Measurements from ENCODE around the gene TBC1D5.
"Not testable (repeated sequence)": the region's sequence is repeated elsewhere in the genome, so short reads cannot be mapped to it uniquely, and the experiment has no call there.

The TBC1D5 gene

DNA sequence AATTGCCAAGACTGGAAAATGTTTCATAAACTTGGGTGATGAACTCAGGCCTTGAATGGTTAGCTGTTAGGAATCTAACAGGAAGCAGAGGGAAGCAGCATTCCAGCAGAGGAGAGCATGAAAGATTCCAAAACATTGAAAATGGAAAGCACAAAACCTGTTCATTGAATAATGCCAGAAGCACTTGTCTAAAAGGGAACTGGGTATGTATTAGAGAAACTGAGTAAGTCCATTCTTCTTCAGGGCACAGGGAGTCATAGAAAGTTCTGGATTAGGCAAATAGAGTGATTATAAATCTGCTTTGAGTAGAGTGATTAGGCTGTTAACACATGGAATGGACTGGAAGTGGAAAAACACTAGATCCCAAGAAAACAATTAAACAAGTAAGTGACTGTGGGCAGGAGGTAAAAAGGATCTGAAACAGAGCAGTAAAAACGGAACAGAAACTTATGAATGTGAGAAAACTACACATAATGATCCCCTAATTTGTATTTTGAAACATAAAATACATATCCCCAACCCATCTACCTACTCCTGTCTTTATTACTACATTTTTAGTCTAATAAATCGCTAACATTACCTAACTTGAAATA, 343.4 kb downstream of the TBC1D5 start:
- no peaks in the 10 kb centered on the region for H3K4me1 ChIP-seq (ENCODE audit: control insufficient read depth in 1 of 2, insufficient read depth in 2 of 2, low read length in 2 of 2)
- H3K9me3 ChIP-seq (ENCODE audit: control insufficient read depth in 1 of 2, low read length in 2 of 2): no peaks in the 10 kb centered on the region
- H3K27me3 ChIP-seq (ENCODE audit: low read depth, low read length): no peaks in the 10 kb centered on the region
- H3K27ac ChIP-seq (ENCODE audit: low read length): no peak overlapping the region
- H3K36me3 ChIP-seq (ENCODE audit: control insufficient read depth in 1 of 2, insufficient read depth in 2 of 2, low read length in 2 of 2): peaks cover 0 to 1% of the 10 kb centered on the region in 2 donors
- no peak overlapping the region for H3K4me3 ChIP-seq (ENCODE audit: low read depth in 1 of 2, low read length in 2 of 2)

DNA sequence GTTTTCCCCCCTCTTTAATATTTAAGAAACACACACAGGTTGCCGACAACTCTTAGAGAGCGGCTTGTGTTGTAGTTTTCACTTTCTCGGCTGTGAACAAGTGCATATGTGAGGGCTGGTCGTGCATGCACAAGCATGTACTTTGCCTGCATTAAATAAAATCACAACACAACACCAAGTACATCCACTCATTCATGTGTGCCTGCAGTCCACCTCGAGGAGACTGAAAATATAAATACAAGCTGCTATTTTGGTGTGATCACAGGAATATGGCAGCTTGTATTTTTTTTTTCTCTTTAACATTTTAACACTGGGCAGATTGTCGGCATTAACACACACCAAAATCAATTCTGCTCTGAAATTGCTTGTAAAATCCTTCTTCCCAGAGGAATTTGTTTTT, 346.4 kb downstream of the TBC1D5 start:
- Histone ChIP-seq H3K27ac (ENCODE audit: low read length) (no peak overlapping the region), H3K9me3 (ENCODE audit: control insufficient read depth in 1 of 2, low read length in 2 of 2) (no peaks in the 10 kb centered on the region), H3K4me1 (ENCODE audit: control insufficient read depth in 1 of 2, insufficient read depth in 2 of 2, low read length in 2 of 2) (no peaks in the 10 kb centered on the region), H3K36me3 (ENCODE audit: control insufficient read depth in 1 of 2, insufficient read depth in 2 of 2, low read length in 2 of 2) (peaks cover 0 to 8% of the 10 kb centered on the region in 2 donors), H3K4me3 (ENCODE audit: low read depth in 1 of 2, low read length in 2 of 2) (no peak overlapping the region), H3K27me3 (ENCODE audit: low read depth, low read length) (no peaks in the 10 kb centered on the region)

DNA sequence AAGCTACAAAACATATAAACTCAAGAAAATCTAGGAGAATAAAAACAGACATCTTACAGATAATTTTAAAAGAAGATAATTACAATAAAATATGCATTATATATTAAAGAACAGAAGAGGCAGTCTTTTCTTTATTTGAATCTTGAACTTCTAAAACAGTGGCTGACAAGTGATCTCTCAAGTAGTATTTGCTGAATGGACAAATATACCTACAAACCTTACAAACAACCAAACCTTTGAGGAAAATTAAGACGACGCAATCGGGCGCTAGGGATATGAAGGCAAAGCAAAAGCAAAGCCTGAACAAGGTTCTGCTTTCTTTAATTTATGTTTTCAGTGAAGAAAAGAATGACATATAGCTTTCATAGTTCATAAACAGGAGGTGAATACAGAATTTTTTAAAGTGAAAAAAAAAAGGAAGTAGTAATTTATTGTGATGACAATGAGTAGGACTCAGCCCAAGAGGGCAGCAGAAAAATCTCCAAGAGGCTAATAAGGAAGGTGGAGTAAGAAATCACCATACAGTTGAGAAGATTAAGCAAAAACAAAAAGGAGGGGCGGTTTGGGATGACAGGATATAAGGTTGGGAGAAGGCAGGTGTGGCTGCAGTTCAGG, 347.8 kb downstream of the TBC1D5 start:
- H3K4me3 ChIP-seq (ENCODE audit: low read depth in 1 of 2, low read length in 2 of 2): no peak overlapping the region
- no peaks in the 10 kb centered on the region for H3K4me1 ChIP-seq (ENCODE audit: control insufficient read depth in 1 of 2, insufficient read depth in 2 of 2, low read length in 2 of 2)
- no peaks in the 10 kb centered on the region for H3K9me3 ChIP-seq (ENCODE audit: control insufficient read depth in 1 of 2, low read length in 2 of 2)
- H3K36me3 ChIP-seq (ENCODE audit: control insufficient read depth in 1 of 2, insufficient read depth in 2 of 2, low read length in 2 of 2): peaks cover 0 to 8% of the 10 kb centered on the region in 2 donors
- H3K27me3 ChIP-seq (ENCODE audit: low read depth, low read length): no peaks in the 10 kb centered on the region
- no peak overlapping the region for H3K27ac ChIP-seq (ENCODE audit: low read length)

DNA sequence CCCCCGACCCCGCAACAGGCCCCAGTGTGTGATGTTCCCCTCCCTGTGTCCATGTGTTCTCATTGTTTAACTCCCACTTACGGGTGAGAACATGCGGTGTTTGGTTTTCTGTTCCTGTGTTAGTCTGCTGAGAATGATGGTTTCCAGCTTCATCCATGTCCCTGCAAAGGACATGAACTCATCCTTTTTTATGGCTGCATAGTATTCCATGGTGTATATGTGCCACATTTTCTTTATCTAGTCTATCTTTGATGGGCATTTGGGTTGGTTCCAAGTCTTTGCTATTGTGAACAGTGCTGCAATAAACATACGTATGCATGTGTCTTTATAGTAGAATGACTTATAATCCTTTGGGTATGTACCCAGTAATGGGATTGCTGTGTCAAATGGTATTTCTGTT, 349.9 kb downstream of the TBC1D5 start:
- not testable (repeated sequence) for H3K27me3 ChIP-seq (ENCODE audit: low read depth, low read length); H3K4me1 ChIP-seq (ENCODE audit: control insufficient read depth in 1 of 2, insufficient read depth in 2 of 2, low read length in 2 of 2); H3K4me3 ChIP-seq (ENCODE audit: low read depth in 1 of 2, low read length in 2 of 2); H3K9me3 ChIP-seq (ENCODE audit: control insufficient read depth in 1 of 2, low read length in 2 of 2); H3K27ac ChIP-seq (ENCODE audit: low read length)
- peaks cover 0 to 13% of the 10 kb centered on the region in 2 donors for H3K36me3 ChIP-seq (ENCODE audit: control insufficient read depth in 1 of 2, insufficient read depth in 2 of 2, low read length in 2 of 2)

DNA sequence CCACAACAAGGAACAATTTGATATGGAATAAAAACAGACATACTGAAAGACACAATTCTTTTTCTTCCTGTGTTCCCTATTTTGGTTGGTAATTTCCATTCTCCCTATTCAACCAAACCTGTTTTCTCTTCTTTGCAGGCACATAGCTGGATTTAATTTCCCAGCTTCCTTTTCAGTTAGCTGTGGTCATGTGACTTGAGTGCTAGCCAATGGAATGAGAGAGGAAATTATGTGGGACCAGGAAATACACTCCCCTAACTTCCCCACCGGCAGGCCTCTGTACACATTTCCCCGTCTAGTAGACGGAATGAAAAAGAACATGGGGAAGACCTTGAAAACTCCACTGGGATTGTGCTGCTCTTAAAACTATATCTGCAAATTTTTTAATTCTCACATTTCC, 351.6 kb downstream of the TBC1D5 start:
- Histone ChIP-seq H3K9me3 (ENCODE audit: control insufficient read depth in 1 of 2, low read length in 2 of 2) (no peaks in the 10 kb centered on the region), H3K27ac (ENCODE audit: low read length) (no peak overlapping the region), H3K4me3 (ENCODE audit: low read depth in 1 of 2, low read length in 2 of 2) (no peak overlapping the region), H3K36me3 (ENCODE audit: control insufficient read depth in 1 of 2, insufficient read depth in 2 of 2, low read length in 2 of 2) (peaks cover 0 to 13% of the 10 kb centered on the region in 2 donors), H3K27me3 (ENCODE audit: low read depth, low read length) (no peaks in the 10 kb centered on the region), H3K4me1 (ENCODE audit: control insufficient read depth in 1 of 2, insufficient read depth in 2 of 2, low read length in 2 of 2) (no peaks in the 10 kb centered on the region)

DNA sequence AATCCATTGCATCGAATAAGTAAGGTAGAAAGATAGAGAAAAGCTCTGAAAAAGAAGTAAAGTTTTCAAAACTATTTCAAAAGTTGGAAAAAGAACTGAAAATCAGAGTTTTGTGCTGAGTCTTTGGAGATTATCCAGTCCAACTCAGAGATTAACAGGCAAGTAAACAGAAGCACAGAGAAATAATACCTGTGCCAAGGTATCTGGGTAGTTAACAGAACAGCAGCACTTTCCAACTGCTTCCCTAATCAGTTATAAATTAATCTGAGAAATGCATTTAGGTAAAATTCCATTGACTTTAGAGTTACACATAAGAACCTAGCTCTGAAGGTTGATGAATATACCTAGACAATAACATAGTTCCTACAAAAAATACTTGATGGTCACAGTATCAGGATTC, 355.3 kb downstream of the TBC1D5 start:
- peaks cover 0 to 19% of the 10 kb centered on the region in 2 donors for H3K36me3 ChIP-seq (ENCODE audit: control insufficient read depth in 1 of 2, insufficient read depth in 2 of 2, low read length in 2 of 2)
- no peak overlapping the region for H3K4me3 ChIP-seq (ENCODE audit: low read depth in 1 of 2, low read length in 2 of 2)
- H3K27me3 ChIP-seq (ENCODE audit: low read depth, low read length): no peaks in the 10 kb centered on the region
- H3K4me1 ChIP-seq (ENCODE audit: control insufficient read depth in 1 of 2, insufficient read depth in 2 of 2, low read length in 2 of 2): no peaks in the 10 kb centered on the region
- no peaks in the 10 kb centered on the region for H3K9me3 ChIP-seq (ENCODE audit: control insufficient read depth in 1 of 2, low read length in 2 of 2)
- H3K27ac ChIP-seq (ENCODE audit: low read length): no peak overlapping the region

DNA sequence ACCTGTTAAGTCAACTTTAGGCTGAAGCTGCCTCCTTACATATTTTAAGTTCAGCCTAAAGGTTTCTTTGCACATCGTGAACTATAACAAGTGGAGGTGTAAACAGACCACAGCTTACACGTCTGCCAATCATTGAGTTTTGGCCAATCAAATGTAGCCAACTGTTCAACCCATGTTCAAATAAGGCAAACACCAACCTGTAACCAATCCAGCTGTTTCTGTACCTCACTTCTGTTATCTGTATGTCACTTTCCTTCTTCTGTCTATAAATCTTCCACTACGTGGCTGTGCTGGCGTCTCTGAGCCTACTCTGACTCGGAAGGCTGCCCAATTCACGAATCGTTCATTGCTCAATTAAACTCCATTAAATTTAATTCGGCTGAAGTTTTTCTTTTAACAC, 356.0 kb downstream of the TBC1D5 start:
- Histone ChIP-seq H3K4me3 (ENCODE audit: low read depth in 1 of 2, low read length in 2 of 2) (no peak overlapping the region), H3K27ac (ENCODE audit: low read length) (no peak overlapping the region), H3K27me3 (ENCODE audit: low read depth, low read length) (no peaks in the 10 kb centered on the region), H3K9me3 (ENCODE audit: control insufficient read depth in 1 of 2, low read length in 2 of 2) (no peaks in the 10 kb centered on the region), H3K36me3 (ENCODE audit: control insufficient read depth in 1 of 2, insufficient read depth in 2 of 2, low read length in 2 of 2) (peaks cover 0 to 15% of the 10 kb centered on the region in 2 donors), H3K4me1 (ENCODE audit: control insufficient read depth in 1 of 2, insufficient read depth in 2 of 2, low read length in 2 of 2) (no peaks in the 10 kb centered on the region)

DNA sequence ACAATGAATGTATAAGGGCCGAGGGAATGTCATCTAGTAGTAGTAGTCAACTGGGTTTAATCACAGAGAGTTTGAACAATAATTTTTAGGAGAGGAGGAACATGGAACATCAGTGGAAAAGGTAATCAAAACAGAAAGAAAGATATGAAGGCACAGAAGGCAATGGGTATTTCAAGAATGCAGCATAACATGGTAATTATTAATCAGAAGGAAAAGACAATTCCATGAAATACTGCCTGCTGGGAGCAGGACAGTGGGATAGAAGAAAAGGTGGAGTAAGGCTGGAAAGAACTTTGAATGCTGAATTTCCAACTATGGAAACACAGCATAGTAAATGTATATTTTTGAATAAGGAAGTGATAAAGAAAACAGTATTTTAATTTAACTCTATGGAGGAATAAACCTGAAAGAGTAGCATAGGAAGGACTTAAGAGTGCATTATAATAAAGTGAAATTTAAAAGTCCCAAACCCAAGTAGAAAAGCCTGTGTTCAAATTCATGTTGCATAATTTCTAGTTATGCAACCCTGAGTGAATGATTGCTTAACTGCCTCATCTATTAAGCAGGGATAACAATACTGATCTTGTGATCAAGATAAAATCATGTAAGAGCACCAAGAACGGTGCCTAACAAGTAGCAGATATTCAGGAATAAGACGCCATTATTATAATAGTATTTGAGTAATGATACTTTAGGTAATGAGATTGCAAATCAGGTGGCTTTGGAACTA, 357.7 kb downstream of the TBC1D5 start:
- Histone ChIP-seq H3K4me3 (ENCODE audit: low read depth in 1 of 2, low read length in 2 of 2) (no peak overlapping the region), H3K36me3 (ENCODE audit: control insufficient read depth in 1 of 2, insufficient read depth in 2 of 2, low read length in 2 of 2) (peaks cover 0 to 11% of the 10 kb centered on the region in 2 donors), H3K4me1 (ENCODE audit: control insufficient read depth in 1 of 2, insufficient read depth in 2 of 2, low read length in 2 of 2) (no peaks in the 10 kb centered on the region), H3K9me3 (ENCODE audit: control insufficient read depth in 1 of 2, low read length in 2 of 2) (no peaks in the 10 kb centered on the region), H3K27me3 (ENCODE audit: low read depth, low read length) (no peaks in the 10 kb centered on the region), H3K27ac (ENCODE audit: low read length) (no peak overlapping the region)

DNA sequence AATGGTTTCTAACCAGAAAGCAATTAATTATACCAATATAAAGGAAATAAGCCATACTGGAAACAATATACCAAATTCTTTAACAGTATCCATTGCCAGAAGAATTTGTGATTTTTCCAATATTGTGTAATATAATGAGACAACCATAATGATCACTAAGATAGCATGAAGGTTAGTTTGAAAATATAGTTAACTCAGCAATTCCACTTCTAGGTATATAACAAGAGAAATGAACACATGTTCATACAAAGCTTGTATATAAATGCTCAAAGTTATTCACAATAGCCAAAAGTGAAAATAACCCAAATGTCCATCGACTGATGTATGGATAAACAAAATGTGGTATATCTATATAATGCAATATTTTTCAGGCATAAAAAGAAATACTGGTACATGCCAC, 369.1 kb downstream of the TBC1D5 start:
- H3K4me3 ChIP-seq (ENCODE audit: low read depth in 1 of 2, low read length in 2 of 2): no peak overlapping the region
- no peak overlapping the region for H3K27ac ChIP-seq (ENCODE audit: low read length)
- peaks cover 5 to 8% of the 10 kb centered on the region in 2 donors for H3K36me3 ChIP-seq (ENCODE audit: control insufficient read depth in 1 of 2, insufficient read depth in 2 of 2, low read length in 2 of 2)
- peaks cover 0 to 4% of the 10 kb centered on the region in 2 donors for H3K4me1 ChIP-seq (ENCODE audit: control insufficient read depth in 1 of 2, insufficient read depth in 2 of 2, low read length in 2 of 2)
- no peaks in the 10 kb centered on the region for H3K9me3 ChIP-seq (ENCODE audit: control insufficient read depth in 1 of 2, low read length in 2 of 2)
- no peaks in the 10 kb centered on the region for H3K27me3 ChIP-seq (ENCODE audit: low read depth, low read length)

DNA sequence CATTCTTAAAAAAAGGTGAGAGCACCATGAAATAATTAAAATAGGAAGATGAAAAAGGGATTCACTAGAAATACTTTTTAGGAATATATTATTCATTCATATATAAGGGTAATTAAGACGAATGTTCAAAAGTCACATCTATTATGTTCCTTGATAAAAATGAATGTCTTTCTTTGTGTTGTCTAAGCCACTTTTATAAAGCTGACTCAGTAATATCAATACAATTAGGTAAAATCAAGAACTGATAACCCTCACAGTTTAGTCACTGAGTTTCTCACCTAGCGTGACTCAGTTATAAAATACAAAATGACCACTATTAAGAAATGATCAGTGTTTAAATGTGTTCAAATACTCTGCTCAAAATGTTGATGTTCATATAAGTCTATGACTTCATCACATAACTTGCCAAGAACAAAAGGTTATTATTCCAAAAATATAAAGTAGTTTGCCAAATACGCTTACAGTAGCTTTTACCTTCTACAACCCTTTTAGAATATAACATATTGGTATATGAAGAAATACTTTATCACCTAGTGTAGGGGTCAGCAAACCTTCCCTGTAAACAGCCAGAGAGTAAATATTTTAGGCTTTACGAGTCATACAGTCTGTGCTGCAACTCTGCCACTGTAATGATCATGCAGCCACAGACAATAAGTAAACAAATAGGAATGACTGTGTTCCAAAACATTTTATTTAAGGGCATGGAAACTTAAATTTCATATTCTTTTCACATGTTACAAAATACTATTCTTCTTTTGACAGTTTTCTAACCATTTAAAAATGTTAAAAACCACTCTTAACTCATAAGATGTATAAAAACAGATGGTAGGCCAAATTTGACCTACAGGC, 369.8 kb downstream of the TBC1D5 start:
- Histone ChIP-seq H3K4me3 (ENCODE audit: low read depth in 1 of 2, low read length in 2 of 2) (no peak overlapping the region), H3K9me3 (ENCODE audit: control insufficient read depth in 1 of 2, low read length in 2 of 2) (no peaks in the 10 kb centered on the region), H3K4me1 (ENCODE audit: control insufficient read depth in 1 of 2, insufficient read depth in 2 of 2, low read length in 2 of 2) (peaks cover 0 to 4% of the 10 kb centered on the region in 2 donors), H3K27ac (ENCODE audit: low read length) (no peak overlapping the region), H3K36me3 (ENCODE audit: control insufficient read depth in 1 of 2, insufficient read depth in 2 of 2, low read length in 2 of 2) (peaks cover 5 to 8% of the 10 kb centered on the region in 2 donors), H3K27me3 (ENCODE audit: low read depth, low read length) (no peaks in the 10 kb centered on the region)

DNA sequence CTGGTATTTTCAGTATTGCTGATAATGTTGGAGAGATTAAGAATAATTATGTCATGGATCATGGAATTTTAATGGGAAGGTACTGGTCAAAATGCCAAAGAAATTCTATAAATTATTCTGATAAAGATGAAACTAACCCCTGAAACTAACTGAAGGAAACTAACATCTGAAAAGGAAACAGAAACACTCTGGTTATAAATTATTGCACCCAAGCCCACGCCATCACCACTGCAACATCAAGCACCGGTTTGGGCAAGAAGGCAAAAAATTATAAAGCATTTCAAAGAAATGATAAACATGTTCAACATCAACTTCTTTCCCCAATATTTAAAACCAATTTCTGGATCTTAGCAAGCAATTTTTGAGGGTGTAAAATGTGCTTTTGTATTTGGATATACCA, 372.5 kb downstream of the TBC1D5 start:
- Histone ChIP-seq H3K27ac (ENCODE audit: low read length) (no peak overlapping the region), H3K4me3 (ENCODE audit: low read depth in 1 of 2, low read length in 2 of 2) (no peak overlapping the region), H3K4me1 (ENCODE audit: control insufficient read depth in 1 of 2, insufficient read depth in 2 of 2, low read length in 2 of 2) (peaks cover 0 to 4% of the 10 kb centered on the region in 2 donors), H3K27me3 (ENCODE audit: low read depth, low read length) (no peaks in the 10 kb centered on the region), H3K9me3 (ENCODE audit: control insufficient read depth in 1 of 2, low read length in 2 of 2) (no peaks in the 10 kb centered on the region), H3K36me3 (ENCODE audit: control insufficient read depth in 1 of 2, insufficient read depth in 2 of 2, low read length in 2 of 2) (peaks cover 5 to 8% of the 10 kb centered on the region in 2 donors)
